ENCODE measurements around the gene THAP3.

THAP3 gene

GRCh38 chr1:6624710-6625583 is at the start of gene THAP3:
TSS of gene THAP3 (plus strand) at chr1:6624868. CDS start at chr1:6625219, 351 bp downstream.
- peak; percentile 84 for DNase-seq

DNA sequence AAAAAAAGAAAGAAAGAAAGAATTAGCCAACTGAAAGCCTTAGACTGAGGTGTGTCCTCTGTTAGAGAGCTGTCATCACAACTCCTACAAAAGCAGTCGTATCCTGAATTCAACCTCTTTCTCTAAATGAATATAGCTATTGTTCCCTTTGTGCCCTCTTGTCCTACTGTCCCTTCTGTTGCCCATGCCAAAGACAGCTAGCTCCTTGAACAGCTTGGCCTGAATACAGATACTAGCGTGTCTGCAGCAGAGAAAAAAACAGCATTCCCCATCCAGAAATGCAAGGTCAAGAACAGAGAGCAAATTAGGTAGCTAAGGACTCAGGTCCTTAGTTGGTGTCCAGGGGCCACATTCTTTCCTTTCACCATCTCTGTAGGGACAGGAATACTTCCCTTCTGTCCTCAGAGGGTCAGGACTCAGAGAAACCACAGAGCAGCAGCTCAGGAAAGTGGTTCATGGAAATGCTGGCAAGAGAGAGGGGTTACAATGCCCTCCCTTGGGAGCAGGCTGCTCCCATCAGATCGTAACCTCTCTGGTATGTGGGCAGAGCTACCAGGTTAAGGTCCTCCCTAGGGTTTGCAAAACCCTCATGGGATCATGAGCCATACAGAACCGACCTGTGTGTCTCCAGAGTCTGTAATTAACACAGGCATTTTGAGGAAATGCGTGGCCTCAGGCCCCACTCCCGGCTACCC is 46.7 kb upstream of the THAP3 start:
- no peak for DNase-seq

DNA sequence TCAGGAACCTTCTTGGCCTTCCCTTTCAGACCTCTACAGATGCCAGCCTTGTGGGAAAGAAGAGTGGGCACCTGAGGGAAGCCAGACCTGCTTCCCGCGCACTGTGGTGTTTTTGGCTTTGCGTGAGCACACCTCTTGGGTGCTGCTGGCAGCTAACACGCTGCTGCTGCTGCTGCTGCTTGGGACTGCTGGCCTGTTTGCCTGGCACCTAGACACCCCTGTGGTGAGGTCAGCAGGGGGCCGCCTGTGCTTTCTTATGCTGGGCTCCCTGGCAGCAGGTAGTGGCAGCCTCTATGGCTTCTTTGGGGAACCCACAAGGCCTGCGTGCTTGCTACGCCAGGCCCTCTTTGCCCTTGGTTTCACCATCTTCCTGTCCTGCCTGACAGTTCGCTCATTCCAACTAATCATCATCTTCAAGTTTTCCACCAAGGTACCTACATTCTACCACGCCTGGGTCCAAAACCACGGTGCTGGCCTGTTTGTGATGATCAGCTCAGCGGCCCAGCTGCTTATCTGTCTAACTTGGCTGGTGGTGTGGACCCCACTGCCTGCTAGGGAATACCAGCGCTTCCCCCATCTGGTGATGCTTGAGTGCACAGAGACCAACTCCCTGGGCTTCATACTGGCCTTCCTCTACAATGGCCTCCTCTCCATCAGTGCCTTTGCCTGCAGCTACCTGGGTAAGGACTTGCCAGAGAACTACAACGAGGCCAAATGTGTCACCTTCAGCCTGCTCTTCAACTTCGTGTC is 45.9 kb upstream of the THAP3 start:
- DNase-seq = no peak

GRCh38 chr1:6579374-6580118 is 45.1 kb upstream of the THAP3 start, which contains the start of gene ZBTB48:
TSS of gene ZBTB48 (plus strand) at chr1:6579994. CDS start at chr1:6580610, 616 bp downstream.
- DNase-seq = peak; percentile 87

DNA sequence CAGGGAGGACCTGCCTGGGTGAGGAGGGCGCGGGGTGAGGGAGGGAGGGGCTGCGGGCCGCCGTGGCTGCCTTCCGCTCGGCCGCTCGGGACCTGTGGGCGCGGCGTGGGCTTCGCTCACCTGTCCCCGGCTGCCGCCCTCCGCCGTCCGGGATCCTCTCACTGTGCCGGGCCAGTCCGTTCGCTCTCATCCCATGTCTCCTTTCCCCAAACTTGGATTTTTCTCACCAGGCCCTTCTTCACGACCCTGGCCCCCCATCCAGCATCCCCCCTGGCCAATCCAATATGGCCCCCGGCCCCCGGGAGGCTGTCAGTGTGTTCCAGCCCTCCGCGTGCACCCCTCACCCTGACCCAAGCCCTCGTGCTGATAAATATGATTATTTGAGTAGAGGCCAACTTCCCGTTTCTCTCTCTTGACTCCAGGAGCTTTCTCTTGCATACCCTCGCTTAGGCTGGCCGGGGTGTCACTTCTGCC is 44.5 kb upstream of the THAP3 start:
- no peak for DNase-seq

- no peak for DNase-seq
Observed at GRCh38 chr1:6580593-6581409, 43.9 kb upstream of the THAP3 start.

- DNase-seq = no peak
Observed at GRCh38 chr1:6581561-6582305, 42.9 kb upstream of the THAP3 start.

- no peak for DNase-seq
Observed at GRCh38 chr1:6582370-6582769, 42.3 kb upstream of the THAP3 start.

- DNase-seq = no peak
Observed at GRCh38 chr1:6584126-6585080, 40.3 kb upstream of the THAP3 start.

DNA sequence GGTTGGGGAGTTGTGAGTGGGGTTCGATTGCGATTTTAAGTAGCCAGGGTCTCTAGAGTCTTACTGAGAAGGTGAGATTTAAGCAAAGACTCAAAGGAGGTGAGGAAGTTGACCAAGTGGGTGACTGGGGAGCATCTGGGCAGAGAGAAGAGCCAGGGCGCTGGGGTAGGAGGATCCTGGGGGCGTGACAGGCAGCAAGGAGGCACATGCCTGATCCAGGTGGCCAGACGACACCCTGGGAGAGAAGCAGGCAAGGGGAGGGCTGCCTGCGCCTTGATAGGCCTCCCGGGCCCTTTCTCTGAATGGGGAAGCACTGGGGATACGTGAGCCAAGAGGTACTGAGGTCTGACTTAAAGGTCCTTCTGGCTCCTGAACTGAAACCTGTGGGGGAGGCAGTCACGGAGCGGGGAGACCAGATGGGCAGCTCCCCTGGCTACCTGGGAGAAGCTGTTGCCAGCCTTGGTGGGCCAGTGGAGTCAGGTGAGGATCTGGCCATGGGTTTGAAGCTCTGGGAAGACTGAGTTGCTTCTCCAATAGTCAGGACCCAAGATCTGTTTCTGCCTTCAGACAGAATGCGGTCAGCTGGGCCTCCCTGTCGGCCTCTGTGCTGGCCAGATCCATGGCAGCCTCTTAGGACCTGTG is 39.5 kb upstream of the THAP3 start:
- no peak for DNase-seq

- no peak for DNase-seq
Observed at GRCh38 chr1:6585841-6586240, 38.8 kb upstream of the THAP3 start.

GRCh38 chr1:6586404-6586816 is 38.3 kb upstream of the THAP3 start:
- DNase-seq = no peak

DNA sequence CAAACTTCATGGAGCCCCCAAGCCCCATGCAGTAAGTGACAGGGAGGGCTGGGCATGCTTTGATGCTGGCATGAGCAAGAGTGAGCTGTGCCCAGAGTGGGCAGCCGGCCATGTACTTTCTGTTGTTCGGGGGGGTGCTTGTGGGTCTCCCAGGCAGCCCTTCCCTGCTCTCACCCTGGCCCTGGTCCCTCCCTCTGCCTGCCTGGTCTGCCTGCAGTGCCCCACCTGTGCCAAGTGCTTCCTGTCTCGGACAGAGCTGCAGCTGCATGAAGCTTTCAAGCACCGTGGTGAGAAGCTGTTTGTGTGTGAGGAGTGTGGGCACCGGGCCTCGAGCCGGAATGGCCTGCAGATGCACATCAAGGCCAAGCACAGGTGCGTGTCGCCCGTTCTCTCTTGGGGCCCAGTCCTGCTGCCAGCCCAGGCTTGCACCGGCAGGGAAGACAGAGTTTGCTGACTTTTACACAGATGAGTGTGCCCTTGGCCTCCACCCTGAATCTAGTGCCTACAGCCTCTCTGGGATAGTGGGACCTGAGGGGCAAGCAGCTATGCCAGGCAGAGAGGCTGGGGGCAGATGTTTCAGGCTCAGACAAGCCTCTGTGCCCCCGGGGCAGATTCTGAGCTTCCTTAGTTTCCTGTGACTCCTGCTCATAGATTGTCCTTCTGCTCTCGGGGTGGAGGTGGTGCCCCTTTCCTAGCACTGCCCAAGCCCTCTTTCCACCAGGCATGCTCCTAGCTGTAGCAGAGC is 37.2 kb upstream of the THAP3 start:
- no peak for DNase-seq

DNA sequence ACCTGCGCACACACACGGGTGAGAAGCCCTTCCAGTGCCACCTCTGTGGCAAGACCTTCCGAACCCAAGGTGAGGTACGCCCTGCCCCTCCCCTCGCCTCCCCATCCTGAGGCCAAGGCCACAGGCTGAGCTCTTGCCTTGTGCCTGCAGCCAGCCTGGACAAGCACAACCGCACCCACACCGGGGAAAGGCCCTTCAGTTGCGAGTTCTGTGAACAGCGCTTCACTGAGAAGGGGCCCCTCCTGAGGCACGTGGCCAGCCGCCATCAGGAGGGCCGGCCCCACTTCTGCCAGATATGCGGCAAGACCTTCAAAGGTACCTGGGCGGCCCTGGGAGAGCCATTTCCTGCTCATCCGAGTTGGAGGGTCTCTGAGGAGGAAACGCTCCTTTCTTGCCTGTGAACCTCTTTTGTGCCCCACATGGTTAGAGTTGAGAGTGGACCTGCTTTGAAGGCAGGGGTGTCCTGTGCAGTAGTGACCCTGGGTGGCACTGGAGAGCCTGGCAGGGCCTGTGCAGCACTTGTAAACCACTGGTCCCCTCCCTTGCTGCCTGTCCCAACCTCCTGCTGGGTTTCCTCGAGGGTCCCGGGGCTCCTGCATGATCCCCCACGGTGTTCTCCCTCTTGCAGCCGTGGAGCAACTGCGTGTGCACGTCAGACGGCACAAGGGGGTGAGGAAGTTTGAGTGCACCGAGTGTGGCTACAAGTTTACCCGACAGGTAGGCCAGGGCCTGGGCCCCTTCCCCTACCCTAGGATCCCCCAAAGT is 36.4 kb upstream of the THAP3 start:
- no peak for DNase-seq

GRCh38 chr1:6588893-6589520 is 35.7 kb upstream of the THAP3 start:
- DNase-seq = no peak

DNA sequence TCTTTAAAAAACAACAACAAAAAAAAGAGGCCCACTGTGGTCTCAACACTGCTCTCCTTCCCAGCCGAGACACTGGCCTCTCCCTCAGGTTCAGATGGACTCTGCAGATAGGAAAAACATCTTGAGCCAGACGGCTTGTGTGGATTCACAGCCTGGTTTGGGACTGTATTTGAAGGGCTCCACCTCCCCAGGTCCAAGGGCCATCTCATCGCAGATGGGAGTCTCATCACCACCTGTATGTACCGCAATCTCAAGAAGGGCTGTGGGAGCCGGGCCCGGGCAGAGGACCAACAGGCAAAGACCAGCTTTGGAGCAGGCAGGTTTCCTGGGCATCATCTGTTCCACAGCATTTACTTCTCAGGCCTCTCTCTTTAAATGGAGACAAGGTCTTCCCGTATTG is 34.6 kb upstream of the THAP3 start:
- DNase-seq = no peak

GRCh38 chr1:6591222-6591621 is 33.4 kb upstream of the THAP3 start:
- no peak for DNase-seq

Data from GOT3 (cell line).